Measurements from ENCODE around the gene HUNK. TPM values are rescaled to one million over a fixed set of nuclear protein-coding genes. Genes with fewer than 3 reads are reported as not detected.

The HUNK gene
- total RNA-seq, 1 donor, result under 0.01 TPM

- no peaks in the 10 kb centered on the region for H3K4me1 ChIP-seq (ENCODE audit: insufficient read depth, low read length)
- no peaks in the 10 kb centered on the region for H4K20me1 ChIP-seq (ENCODE audit: insufficient read depth, low read length)
- H3K27ac ChIP-seq (ENCODE audit: low read depth, low read length), result no peak overlapping the region
- H3K4me3 ChIP-seq (ENCODE audit: insufficient read depth, low read length), result no peak overlapping the region
- TF ChIP-seq CTCF (IDR thresholded peaks at IDR 0.05; ENCODE audit: extremely low read depth, low read depth, low read length), result no peak
- H2AFZ ChIP-seq (ENCODE audit: low read length), result no peak overlapping the region
- no peak overlapping the region for H3K4me2 ChIP-seq (ENCODE audit: insufficient read depth, low read length)
- H3K27me3 ChIP-seq (ENCODE audit: insufficient read depth, low read length), result no peaks in the 10 kb centered on the region
- no peaks in the 10 kb centered on the region for H3K36me3 ChIP-seq (ENCODE audit: insufficient read depth, low read length)
- DNase-seq (ENCODE audit: insufficient read length, low spot score, missing footprints), result no peak
- H3K9me3 ChIP-seq (ENCODE audit: low read depth, low read length), result no peaks in the 10 kb centered on the region
- no peaks in the 10 kb centered on the region for H3K79me2 ChIP-seq (ENCODE audit: insufficient read depth, low read length)
Measured at GRCh38 chr21:31923756-31924155, 50.9 kb downstream of the HUNK start.

GRCh38 chr21:31924548-31924947 is 51.7 kb downstream of the HUNK start:
- Histone ChIP-seq H2AFZ (ENCODE audit: low read length) (no peak overlapping the region), H3K27ac (ENCODE audit: low read depth, low read length) (no peak overlapping the region), H3K36me3 (ENCODE audit: insufficient read depth, low read length) (no peaks in the 10 kb centered on the region), H3K9me3 (ENCODE audit: low read depth, low read length) (no peaks in the 10 kb centered on the region), H3K79me2 (ENCODE audit: insufficient read depth, low read length) (no peaks in the 10 kb centered on the region), H3K27me3 (ENCODE audit: insufficient read depth, low read length) (no peaks in the 10 kb centered on the region), H3K4me1 (ENCODE audit: insufficient read depth, low read length) (no peaks in the 10 kb centered on the region), H3K4me3 (ENCODE audit: insufficient read depth, low read length) (no peak overlapping the region), H4K20me1 (ENCODE audit: insufficient read depth, low read length) (no peaks in the 10 kb centered on the region), H3K4me2 (ENCODE audit: insufficient read depth, low read length) (no peak overlapping the region)
- DNase-seq (ENCODE audit: insufficient read length, low spot score, missing footprints), result no peak
- TF ChIP-seq CTCF (IDR thresholded peaks at IDR 0.05; ENCODE audit: extremely low read depth, low read depth, low read length), result no peak

- H3K79me2 ChIP-seq (ENCODE audit: insufficient read depth, low read length), result no peaks in the 10 kb centered on the region
- no peaks in the 10 kb centered on the region for H4K20me1 ChIP-seq (ENCODE audit: insufficient read depth, low read length)
- no peaks in the 10 kb centered on the region for H3K36me3 ChIP-seq (ENCODE audit: insufficient read depth, low read length)
- H3K4me2 ChIP-seq (ENCODE audit: insufficient read depth, low read length), result no peak overlapping the region
- no peak overlapping the region for H2AFZ ChIP-seq (ENCODE audit: low read length)
- no peak overlapping the region for H3K27ac ChIP-seq (ENCODE audit: low read depth, low read length)
- no peak overlapping the region for H3K4me3 ChIP-seq (ENCODE audit: insufficient read depth, low read length)
- DNase-seq (ENCODE audit: insufficient read length, low spot score, missing footprints), result no peak
- H3K9me3 ChIP-seq (ENCODE audit: low read depth, low read length), result no peaks in the 10 kb centered on the region
- no peak for TF ChIP-seq CTCF (IDR thresholded peaks at IDR 0.05; ENCODE audit: extremely low read depth, low read depth, low read length)
- no peaks in the 10 kb centered on the region for H3K27me3 ChIP-seq (ENCODE audit: insufficient read depth, low read length)
- H3K4me1 ChIP-seq (ENCODE audit: insufficient read depth, low read length), result no peaks in the 10 kb centered on the region
Measured at GRCh38 chr21:31926498-31926897, 53.7 kb downstream of the HUNK start.

- peak; percentile 62 for DNase-seq (ENCODE audit: insufficient read length, low spot score, missing footprints)
- H4K20me1 ChIP-seq (ENCODE audit: insufficient read depth, low read length), result no peaks in the 10 kb centered on the region
- TF ChIP-seq CTCF (IDR thresholded peaks at IDR 0.05; ENCODE audit: extremely low read depth, low read depth, low read length), result no peak
- no peak overlapping the region for H2AFZ ChIP-seq (ENCODE audit: low read length)
- H3K36me3 ChIP-seq (ENCODE audit: insufficient read depth, low read length), result no peaks in the 10 kb centered on the region
- H3K4me2 ChIP-seq (ENCODE audit: insufficient read depth, low read length), result no peak overlapping the region
- no peak overlapping the region for H3K27ac ChIP-seq (ENCODE audit: low read depth, low read length)
- no peaks in the 10 kb centered on the region for H3K4me1 ChIP-seq (ENCODE audit: insufficient read depth, low read length)
- H3K27me3 ChIP-seq (ENCODE audit: insufficient read depth, low read length), result no peaks in the 10 kb centered on the region
- no peak overlapping the region for H3K4me3 ChIP-seq (ENCODE audit: insufficient read depth, low read length)
- no peaks in the 10 kb centered on the region for H3K79me2 ChIP-seq (ENCODE audit: insufficient read depth, low read length)
- H3K9me3 ChIP-seq (ENCODE audit: low read depth, low read length), result no peaks in the 10 kb centered on the region
Measured at GRCh38 chr21:31927689-31928353, 55.0 kb downstream of the HUNK start.
